K562 (cell line): ENCODE data around the gene CEP68. TPM values are rescaled to one million over a fixed set of nuclear protein-coding genes. Genes with fewer than 3 reads are reported as not detected.

Source experiments
- ARID1B ChIP-seq: fragments of 450-650 bp; IDR thresholded peaks from 2 replicates; pipeline ENCODE4 v1.6.1; 2016; ENCODE audit warnings: antibody characterized with exemption, mild to moderate bottlenecking, inconsistent platforms
- CBFA2T2 ChIP-seq: fragments of 450-650 bp; conservative IDR thresholded peaks from 2 replicates; pipeline ENCODE4 v1.6.1; 2017; ENCODE audit warnings: mild to moderate bottlenecking
- EHMT2 ChIP-seq: fragments of 450-650 bp; IDR thresholded peaks from 2 replicates; pipeline ENCODE4 v1.6.1; 2018; ENCODE audit warnings: antibody characterized with exemption
- JUND ChIP-seq, 2 experiments: IDR thresholded peaks; 2 replicates in 1 of 2; 3 replicates in 1 of 2; pipeline ENCODE4 v1.6.1; 2011; ENCODE audit warnings: borderline replicate concordance in 2 of 2, low read depth in 2 of 2, low read length in 2 of 2, improper control_type of control experiment in 1 of 2, missing biosample characterization in 1 of 2, missing genetic modification characterization in 1 of 2, missing genetic modification reagents in 1 of 2
- MED1 ChIP-seq: sonication (generic); formaldehyde crosslinking; IDR thresholded peaks from 2 replicates; pipeline ENCODE4 v1.8.1; 2023; ENCODE audit warnings: missing genetic modification reagents, borderline replicate concordance
- MIER1 ChIP-seq: fragments of 450-650 bp; IDR thresholded peaks from 2 replicates; pipeline ENCODE4 v1.6.1; 2016; ENCODE audit warnings: antibody characterized with exemption, mild to moderate bottlenecking, low read depth
- NR2F6 ChIP-seq: fragments of 450-650 bp; formaldehyde crosslinking; IDR thresholded peaks from 2 replicates; pipeline ENCODE4 v1.4.0; 2020; ENCODE audit warnings: mild to moderate bottlenecking
- NRF1 ChIP-seq, 2 experiments: fragments of 450-650 bp; IDR thresholded peaks in 1 of 2; conservative IDR thresholded peaks in 1 of 2; 2 replicates each; pipeline ENCODE4 v1.6.1; 2014; ENCODE audit warnings: mild to moderate bottlenecking in 2 of 2
- RBM34 ChIP-seq: fragments of 200-400 bp; formaldehyde crosslinking; IDR thresholded peaks from 2 replicates; pipeline ENCODE4 v1.6.1; 2018; ENCODE audit warnings: low read length, borderline replicate concordance; ENCODE audit not compliant: insufficient read depth
- SETDB1 ChIP-seq: IDR thresholded peaks from one replicate; pipeline ENCODE4 v1.6.1; 2012; ENCODE audit warnings: low read length, control low read depth, inconsistent platforms
- SRSF7 ChIP-seq: fragments of 200-400 bp; formaldehyde crosslinking; optimal IDR thresholded peaks from 2 replicates; pipeline ENCODE3; 2017; ENCODE audit warnings: mild to moderate bottlenecking, low read depth, low read length
- TAL1 ChIP-seq: fragments of 450-650 bp; IDR thresholded peaks from 2 replicates; pipeline ENCODE4 v1.6.1; 2016; ENCODE audit warnings: mild to moderate bottlenecking
- TCF7L2 ChIP-seq: fragments of 150-350 bp; IDR thresholded peaks from 2 replicates; pipeline ENCODE4 v1.6.1; 2016; ENCODE audit warnings: low read depth, mild to moderate bottlenecking, low read length, moderate library complexity
- XRCC3 ChIP-seq: fragments of 450-650 bp; IDR thresholded peaks from 2 replicates; pipeline ENCODE4 v1.6.1; 2017; ENCODE audit warnings: mild to moderate bottlenecking, moderate library complexity
- ZBTB1 ChIP-seq: sonication (generic); formaldehyde crosslinking; IDR thresholded peaks from 2 replicates; pipeline ENCODE4 v1.8.1; 2023; ENCODE audit warnings: missing genetic modification reagents, low read depth, mild to moderate bottlenecking, borderline replicate concordance
- ZNF282 ChIP-seq: sonication (generic); formaldehyde crosslinking; IDR thresholded peaks from 2 replicates; pipeline ENCODE4 v1.8.1; 2023; ENCODE audit warnings: missing genetic modification reagents
- ZNF766 ChIP-seq: fragments of 200-800 bp; sonication (Bioruptor generic); conservative IDR thresholded peaks from 2 replicates; pipeline ENCODE4 v1.6.1; 2016; ENCODE audit warnings: missing genetic modification characterization, missing compliant biosample characterization
- polyA plus RNA-seq, 8 experiments: library from polyadenylated mRNA; depleted of rRNA in 4 of 8; stranded (reverse) in 5 of 8; unstranded in 3 of 8; fragments of >200 nt; fragmentation: Nextera tagmentation in 2 of 8; fragmentation: Illumina TruSeq in 1 of 8; extraction: Ambion mirVana in 2 of 8; extraction: Trizol in 1 of 8; gene quantifications; 2 replicates each; pipeline versions ENCODE4 v1.2.1 to v1.2.3, GENCODE V29; 2011 to 2014; ENCODE audit warnings: inconsistent platforms in 1 of 8, missing spikeins in 1 of 8
- total RNA-seq, 7 experiments: library from RNA; depleted of rRNA in 6 of 7; stranded (reverse); fragments of >200 nt in 6 of 7; fragmentation: Illumina TruSeq in 2 of 7; extraction: Trizol in 2 of 7; gene quantifications; 2 replicates each; pipeline versions ENCODE4 v1.2.1 to v1.2.3, GENCODE V29; 2011 to 2021; ENCODE audit warnings: low replicate concordance in 1 of 7
- TF ChIP-seq, protein P1 (sequence below), 2 experiments: fragments of 450-650 bp in 1 of 2; sonication (generic) in 1 of 2; formaldehyde crosslinking in 1 of 2; IDR thresholded peaks; 2 replicates each; pipeline versions ENCODE4 v1.7.1 to v1.9.0; 2016 to 2022; ENCODE audit warnings: inconsistent platforms in 1 of 2, mild to moderate bottlenecking in 1 of 2, missing genetic modification reagents in 1 of 2
- TF ChIP-seq, protein P2 (sequence below): sonication (generic); formaldehyde crosslinking; IDR thresholded peaks from 2 replicates; pipeline ENCODE4 v1.9.0; 2022; ENCODE audit warnings: mild to moderate bottlenecking, missing genetic modification reagents

Gene CEP68
- total and polyA plus RNA-seq, 9 of the 15 experiments (the other 6 are each of a cell fraction or from before 2014, with no cell fraction given), result 1.4 to 8.5 (median 5.2) TPM

DNA sequence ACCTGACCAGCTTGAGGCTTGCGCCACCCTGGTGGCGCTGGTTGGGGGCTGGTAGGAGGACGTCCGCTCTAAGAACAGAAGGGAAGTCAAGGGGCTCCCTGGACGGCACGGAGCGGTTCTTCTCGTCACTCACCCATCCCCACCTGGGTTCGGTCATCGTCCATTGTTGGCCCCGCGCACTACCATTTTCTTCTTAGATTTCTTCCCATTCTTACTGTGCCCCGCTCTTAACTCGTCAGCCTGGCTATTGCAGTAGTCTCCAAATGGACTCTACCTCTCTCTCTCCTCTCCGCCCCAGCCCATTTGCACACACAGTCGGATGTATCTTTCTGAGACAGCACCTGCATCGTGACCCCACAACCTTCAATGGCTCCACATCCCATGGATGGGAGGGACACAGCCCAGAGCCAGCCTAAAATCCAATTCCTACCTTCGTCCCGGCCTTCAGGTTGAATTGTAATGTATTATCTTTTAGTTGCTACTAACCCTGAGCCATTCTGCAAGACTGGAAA is 74.5 kb downstream of the CEP68 start (continued):
- TF ChIP-seq SRSF7 (no peak), NRF1 (conservative IDR thresholded peaks at IDR 0.05 in 1 of 2, IDR thresholded peaks at IDR 0.05 in 1 of 2) (no peak), EHMT2 (0 out of 2 replicates have a peak, but pooled peaks have one; percentile 18), TAL1 (no peak), MED1 (CRISPR knock-in tag) (no peak), ZBTB1 (CRISPR knock-in tag) (no peak), TCF7L2 (no peak), JUND (IDR thresholded peaks at IDR 0.05; ENCODE audit: borderline replicate concordance, low read depth, low read length) (no peak), JUND (tag; IDR thresholded peaks at IDR 0.05; ENCODE audit: borderline replicate concordance, low read depth, low read length) (no peak), CBFA2T2 (no peak), XRCC3 (no peak), SETDB1 (no peak), MIER1 (no peak), ARID1B (peak; percentile 16; the same call in 1 of the 2 replicates), NR2F6 (CRISPR knock-in tag) (no peak), RBM34 (no peak), ZNF282 (no peak), ZNF766 (CRISPR knock-in tag) (no peak)
- TF ChIP-seq, protein P1, sequence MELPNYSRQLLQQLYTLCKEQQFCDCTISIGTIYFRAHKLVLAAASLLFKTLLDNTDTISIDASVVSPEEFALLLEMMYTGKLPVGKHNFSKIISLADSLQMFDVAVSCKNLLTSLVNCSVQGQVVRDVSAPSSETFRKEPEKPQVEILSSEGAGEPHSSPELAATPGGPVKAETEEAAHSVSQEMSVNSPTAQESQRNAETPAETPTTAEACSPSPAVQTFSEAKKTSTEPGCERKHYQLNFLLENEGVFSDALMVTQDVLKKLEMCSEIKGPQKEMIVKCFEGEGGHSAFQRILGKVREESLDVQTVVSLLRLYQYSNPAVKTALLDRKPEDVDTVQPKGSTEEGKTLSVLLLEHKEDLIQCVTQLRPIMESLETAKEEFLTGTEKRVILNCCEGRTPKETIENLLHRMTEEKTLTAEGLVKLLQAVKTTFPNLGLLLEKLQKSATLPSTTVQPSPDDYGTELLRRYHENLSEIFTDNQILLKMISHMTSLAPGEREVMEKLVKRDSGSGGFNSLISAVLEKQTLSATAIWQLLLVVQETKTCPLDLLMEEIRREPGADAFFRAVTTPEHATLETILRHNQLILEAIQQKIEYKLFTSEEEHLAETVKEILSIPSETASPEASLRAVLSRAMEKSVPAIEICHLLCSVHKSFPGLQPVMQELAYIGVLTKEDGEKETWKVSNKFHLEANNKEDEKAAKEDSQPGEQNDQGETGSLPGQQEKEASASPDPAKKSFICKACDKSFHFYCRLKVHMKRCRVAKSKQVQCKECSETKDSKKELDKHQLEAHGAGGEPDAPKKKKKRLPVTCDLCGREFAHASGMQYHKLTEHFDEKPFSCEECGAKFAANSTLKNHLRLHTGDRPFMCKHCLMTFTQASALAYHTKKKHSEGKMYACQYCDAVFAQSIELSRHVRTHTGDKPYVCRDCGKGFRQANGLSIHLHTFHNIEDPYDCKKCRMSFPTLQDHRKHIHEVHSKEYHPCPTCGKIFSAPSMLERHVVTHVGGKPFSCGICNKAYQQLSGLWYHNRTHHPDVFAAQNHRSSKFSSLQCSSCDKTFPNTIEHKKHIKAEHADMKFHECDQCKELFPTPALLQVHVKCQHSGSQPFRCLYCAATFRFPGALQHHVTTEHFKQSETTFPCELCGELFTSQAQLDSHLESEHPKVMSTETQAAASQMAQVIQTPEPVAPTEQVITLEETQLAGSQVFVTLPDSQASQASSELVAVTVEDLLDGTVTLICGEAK (IDR thresholded peaks at IDR 0.05), result no peak; the same call in 1 of the 2 replicates
- TF ChIP-seq, protein P1 (CRISPR knock-in tag; IDR thresholded peaks at IDR 0.05), result no peak
- TF ChIP-seq, protein P2, sequence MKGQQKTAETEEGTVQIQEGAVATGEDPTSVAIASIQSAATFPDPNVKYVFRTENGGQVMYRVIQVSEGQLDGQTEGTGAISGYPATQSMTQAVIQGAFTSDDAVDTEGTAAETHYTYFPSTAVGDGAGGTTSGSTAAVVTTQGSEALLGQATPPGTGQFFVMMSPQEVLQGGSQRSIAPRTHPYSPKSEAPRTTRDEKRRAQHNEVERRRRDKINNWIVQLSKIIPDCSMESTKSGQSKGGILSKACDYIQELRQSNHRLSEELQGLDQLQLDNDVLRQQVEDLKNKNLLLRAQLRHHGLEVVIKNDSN (CRISPR knock-in tag), result no peak
